ENCODE measurements around the gene XRRA1. TPM values are rescaled to one million over a fixed set of nuclear protein-coding genes. Genes with fewer than 3 reads are reported as not detected.

The XRRA1 gene
- total RNA-seq, 1 experiment from 2014 or later, result 11.9 TPM

GRCh38 chr11:74925281-74925680, 23.6 kb downstream of the XRRA1 start:
- Histone ChIP-seq H3K36me3 (ENCODE audit: control insufficient read depth, insufficient read depth, low read length) (no peaks in the 10 kb centered on the region), H3K9me3 (no peaks in the 10 kb centered on the region), H3K27me3 (replicated peaks; ENCODE audit: control insufficient read depth, insufficient read depth, low read length) (no peaks in the 10 kb centered on the region), H3K4me1 (0 out of 2 replicates have a peak, but pooled peaks cover 6% of the 10 kb centered on the region), H3K4me3 (ENCODE audit: low read depth, low read length) (no peak overlapping the region)
- no peak for DNase-seq
- H3K4me3 Mint-ChIP-seq (ENCODE audit: unreplicated experiment), result no peak overlapping the region
- H3K27me3 Mint-ChIP-seq (ENCODE audit: insufficient read depth, unreplicated experiment), result no peaks in the 10 kb centered on the region
- no peak for TF ChIP-seq CTCF (IDR thresholded peaks at IDR 0.05; ENCODE audit: insufficient read depth in 1 of 2, low read depth in 1 of 2, low read length in 1 of 2, severe bottlenecking in 1 of 2, unreplicated experiment in 1 of 2)
- POLR2A ChIA-PET, result no interaction called here
- no peaks in the 10 kb centered on the region for H3K9me3 Mint-ChIP-seq (ENCODE audit: unreplicated experiment)
- no peak overlapping the region for H3K27ac Mint-ChIP-seq (ENCODE audit: unreplicated experiment)
- H3K36me3 Mint-ChIP-seq (ENCODE audit: insufficient read depth, unreplicated experiment), result no peaks in the 10 kb centered on the region
- intact Hi-C loops (cut with micrococcal nuclease; ENCODE audit: unreplicated experiment), result no loop called here
- no TSS peak for BruUV-seq (replicated peaks)
- CTCF ChIA-PET, result no interaction called here
- H3K4me1 Mint-ChIP-seq (ENCODE audit: low read depth, unreplicated experiment), result no peaks in the 10 kb centered on the region

- no peak overlapping the region for H3K27ac Mint-ChIP-seq (ENCODE audit: unreplicated experiment)
- no peaks in the 10 kb centered on the region for H3K4me1 Mint-ChIP-seq (ENCODE audit: low read depth, unreplicated experiment)
- H3K4me3 ChIP-seq (ENCODE audit: low read depth, low read length), result no peak overlapping the region
- no peaks in the 10 kb centered on the region for H3K36me3 ChIP-seq (ENCODE audit: control insufficient read depth, insufficient read depth, low read length)
- TF ChIP-seq CTCF (IDR thresholded peaks at IDR 0.05; ENCODE audit: insufficient read depth in 1 of 2, low read depth in 1 of 2, low read length in 1 of 2, severe bottlenecking in 1 of 2, unreplicated experiment in 1 of 2), result no peak
- no TSS peak for BruUV-seq (replicated peaks)
- no peak for DNase-seq
- no peaks in the 10 kb centered on the region for H3K9me3 Mint-ChIP-seq (ENCODE audit: unreplicated experiment)
- H3K4me3 Mint-ChIP-seq (ENCODE audit: unreplicated experiment), result no peak overlapping the region
- no peaks in the 10 kb centered on the region for H3K27me3 ChIP-seq (replicated peaks; ENCODE audit: control insufficient read depth, insufficient read depth, low read length)
- ChIA-PET POLR2A (no interaction called here), CTCF (interaction anchor here (0.8 to 1.2 kb wide), 3 partner anchors 100 to 325 kb away, joined by 3 read pairs; no protein-coding TSS in a partner anchor)
- H3K36me3 Mint-ChIP-seq (ENCODE audit: insufficient read depth, unreplicated experiment), result no peaks in the 10 kb centered on the region
- no peaks in the 10 kb centered on the region for H3K27me3 Mint-ChIP-seq (ENCODE audit: insufficient read depth, unreplicated experiment)
- intact Hi-C loops (cut with micrococcal nuclease; ENCODE audit: unreplicated experiment), result no loop called here
- 0 out of 2 replicates have a peak, but pooled peaks cover 6% of the 10 kb centered on the region for H3K4me1 ChIP-seq
- H3K9me3 ChIP-seq, result no peaks in the 10 kb centered on the region
These were observed 25.8 kb downstream of the XRRA1 start for GRCh38 chr11:74923125-74923524.

DNA sequence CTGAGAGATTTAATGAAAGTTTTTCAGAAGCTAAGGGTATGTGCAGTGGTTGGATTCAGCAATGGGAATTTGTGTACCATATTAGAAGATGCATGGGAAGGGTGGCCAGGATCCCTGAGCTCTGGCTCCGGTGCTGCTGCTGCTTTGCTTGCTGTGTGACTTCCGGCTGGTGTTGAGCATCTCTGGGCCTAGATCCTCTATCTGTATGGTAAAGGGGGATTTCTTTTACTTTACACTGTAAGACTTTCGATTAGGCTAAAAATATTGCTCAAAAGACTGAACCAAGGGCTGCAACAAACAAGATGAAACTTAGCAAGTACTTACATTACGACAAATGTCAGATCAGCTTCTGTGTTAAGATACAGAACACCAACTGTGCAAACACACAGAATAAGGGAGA, 39.1 kb downstream of the XRRA1 start:
- no peak overlapping the region for H3K4me3 Mint-ChIP-seq (ENCODE audit: unreplicated experiment)
- ChIA-PET POLR2A (interaction anchor here (0.6 kb wide), 1 partner anchor 12 kb away, joined by 8 read pairs; no protein-coding TSS in a partner anchor), CTCF (interaction anchor here (1.3 kb wide), 1 partner anchor 339 kb away, joined by 4 read pairs; no protein-coding TSS in a partner anchor)
- H3K27me3 ChIP-seq (replicated peaks; ENCODE audit: control insufficient read depth, insufficient read depth, low read length), result no peaks in the 10 kb centered on the region
- no peak for TF ChIP-seq CTCF (IDR thresholded peaks at IDR 0.05; ENCODE audit: insufficient read depth in 1 of 2, low read depth in 1 of 2, low read length in 1 of 2, severe bottlenecking in 1 of 2, unreplicated experiment in 1 of 2)
- no peak overlapping the region for H3K27ac Mint-ChIP-seq (ENCODE audit: unreplicated experiment)
- BruUV-seq (replicated peaks), result no TSS peak
- no peaks in the 10 kb centered on the region for H3K4me1 ChIP-seq
- no peaks in the 10 kb centered on the region for H3K36me3 ChIP-seq (ENCODE audit: control insufficient read depth, insufficient read depth, low read length)
- intact Hi-C loops (cut with micrococcal nuclease; ENCODE audit: unreplicated experiment), result no loop called here
- H3K9me3 Mint-ChIP-seq (ENCODE audit: unreplicated experiment), result no peaks in the 10 kb centered on the region
- no peak for DNase-seq
- H3K4me1 Mint-ChIP-seq (ENCODE audit: low read depth, unreplicated experiment), result no peaks in the 10 kb centered on the region
- H3K9me3 ChIP-seq, result no peaks in the 10 kb centered on the region
- H3K4me3 ChIP-seq (ENCODE audit: low read depth, low read length), result no peak overlapping the region
- no peaks in the 10 kb centered on the region for H3K36me3 Mint-ChIP-seq (ENCODE audit: insufficient read depth, unreplicated experiment)
- no peaks in the 10 kb centered on the region for H3K27me3 Mint-ChIP-seq (ENCODE audit: insufficient read depth, unreplicated experiment)
